ENCODE results near the gene AKT1S1. TPM values are rescaled to one million over a fixed set of nuclear protein-coding genes. Genes with fewer than 3 reads are reported as not detected.
A peak's percentile ranks its signal among the peaks of the same experiment; 100 is the strongest.

The AKT1S1 gene
- total and polyA plus RNA-seq, 2 of the 13 experiments (the other 11 are each of a cell fraction or from before 2014, with no cell fraction given), result 13.5 to 27.8 TPM

GRCh38 chr19:49850487-49851342, 26.4 kb downstream of the AKT1S1 start, which contains the start of gene PTOV1 (continued):
- TF ChIP-seq ZBTB39 (CRISPR knock-in tag; IDR thresholded peaks at IDR 0.05) (no peak), ZNF879 (CRISPR knock-in tag; IDR thresholded peaks at IDR 0.05) (0 out of 2 replicates have a peak, but pooled peaks have one; percentile 53), ZNF704 (CRISPR knock-in tag; IDR thresholded peaks at IDR 0.05; ENCODE audit: borderline replicate concordance) (no peak), EZH2 (conservative IDR thresholded peaks at IDR 0.05; ENCODE audit: low read depth, low read length) (no peak), SP2 (CRISPR knock-in tag; IDR thresholded peaks at IDR 0.05) (peak; percentile 49; the same call in 1 of the 2 replicates), CREB1 (IDR thresholded peaks at IDR 0.05) (peak; percentile 81), CREB1 (CRISPR knock-in tag; IDR thresholded peaks at IDR 0.05) (peak; percentile 77; the same call in 1 of the 2 replicates), DBP (CRISPR knock-in tag; IDR thresholded peaks at IDR 0.05; ENCODE audit: not compliant biosample characterization) (no peak), FOXP1 (IDR thresholded peaks at IDR 0.05) (no peak), FOXP1 (CRISPR knock-in tag; IDR thresholded peaks at IDR 0.05) (no peak), SCMH1 (CRISPR knock-in tag; IDR thresholded peaks at IDR 0.05; ENCODE audit: borderline replicate concordance) (no peak), SOX5 (CRISPR knock-in tag; IDR thresholded peaks at IDR 0.05; ENCODE audit: borderline replicate concordance) (0 out of 2 replicates have a peak, but pooled peaks have one; percentile 7), ZNF230 (CRISPR knock-in tag; IDR thresholded peaks at IDR 0.05) (0 out of 2 replicates have a peak, but pooled peaks have one; percentile 36), MTA1 (CRISPR knock-in tag; IDR thresholded peaks at IDR 0.05; ENCODE audit: borderline replicate concordance) (no peak), KDM3A (CRISPR knock-in tag; IDR thresholded peaks at IDR 0.05; ENCODE audit: low read depth) (0 out of 2 replicates have a peak, but pooled peaks have one; percentile 38), MXD4 (CRISPR knock-in tag; IDR thresholded peaks at IDR 0.05) (peak; percentile 51; the same call in 1 of the 2 replicates), ZNF788 (CRISPR knock-in tag; IDR thresholded peaks at IDR 0.05; ENCODE audit: borderline replicate concordance) (peak; percentile 22; the same call in 1 of the 2 replicates)
- TF ChIP-seq, protein P1, sequence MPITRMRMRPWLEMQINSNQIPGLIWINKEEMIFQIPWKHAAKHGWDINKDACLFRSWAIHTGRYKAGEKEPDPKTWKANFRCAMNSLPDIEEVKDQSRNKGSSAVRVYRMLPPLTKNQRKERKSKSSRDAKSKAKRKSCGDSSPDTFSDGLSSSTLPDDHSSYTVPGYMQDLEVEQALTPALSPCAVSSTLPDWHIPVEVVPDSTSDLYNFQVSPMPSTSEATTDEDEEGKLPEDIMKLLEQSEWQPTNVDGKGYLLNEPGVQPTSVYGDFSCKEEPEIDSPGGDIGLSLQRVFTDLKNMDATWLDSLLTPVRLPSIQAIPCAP (CRISPR knock-in tag; IDR thresholded peaks at IDR 0.05; ENCODE audit: low read depth), result no peak
- TF ChIP-seq, protein P2, sequence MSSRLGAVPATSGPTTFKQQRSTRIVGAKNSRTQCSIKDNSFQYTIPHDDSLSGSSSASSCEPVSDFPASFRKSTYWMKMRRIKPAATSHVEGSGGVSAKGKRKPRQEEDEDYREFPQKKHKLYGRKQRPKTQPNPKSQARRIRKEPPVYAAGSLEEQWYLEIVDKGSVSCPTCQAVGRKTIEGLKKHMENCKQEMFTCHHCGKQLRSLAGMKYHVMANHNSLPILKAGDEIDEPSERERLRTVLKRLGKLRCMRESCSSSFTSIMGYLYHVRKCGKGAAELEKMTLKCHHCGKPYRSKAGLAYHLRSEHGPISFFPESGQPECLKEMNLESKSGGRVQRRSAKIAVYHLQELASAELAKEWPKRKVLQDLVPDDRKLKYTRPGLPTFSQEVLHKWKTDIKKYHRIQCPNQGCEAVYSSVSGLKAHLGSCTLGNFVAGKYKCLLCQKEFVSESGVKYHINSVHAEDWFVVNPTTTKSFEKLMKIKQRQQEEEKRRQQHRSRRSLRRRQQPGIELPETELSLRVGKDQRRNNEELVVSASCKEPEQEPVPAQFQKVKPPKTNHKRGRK (CRISPR knock-in tag; IDR thresholded peaks at IDR 0.05), result no peak
- TF ChIP-seq, protein P3, sequence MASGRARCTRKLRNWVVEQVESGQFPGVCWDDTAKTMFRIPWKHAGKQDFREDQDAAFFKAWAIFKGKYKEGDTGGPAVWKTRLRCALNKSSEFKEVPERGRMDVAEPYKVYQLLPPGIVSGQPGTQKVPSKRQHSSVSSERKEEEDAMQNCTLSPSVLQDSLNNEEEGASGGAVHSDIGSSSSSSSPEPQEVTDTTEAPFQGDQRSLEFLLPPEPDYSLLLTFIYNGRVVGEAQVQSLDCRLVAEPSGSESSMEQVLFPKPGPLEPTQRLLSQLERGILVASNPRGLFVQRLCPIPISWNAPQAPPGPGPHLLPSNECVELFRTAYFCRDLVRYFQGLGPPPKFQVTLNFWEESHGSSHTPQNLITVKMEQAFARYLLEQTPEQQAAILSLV (CRISPR knock-in tag; IDR thresholded peaks at IDR 0.05; ENCODE audit: borderline replicate concordance), result no peak
- TF ChIP-seq, protein P4, sequence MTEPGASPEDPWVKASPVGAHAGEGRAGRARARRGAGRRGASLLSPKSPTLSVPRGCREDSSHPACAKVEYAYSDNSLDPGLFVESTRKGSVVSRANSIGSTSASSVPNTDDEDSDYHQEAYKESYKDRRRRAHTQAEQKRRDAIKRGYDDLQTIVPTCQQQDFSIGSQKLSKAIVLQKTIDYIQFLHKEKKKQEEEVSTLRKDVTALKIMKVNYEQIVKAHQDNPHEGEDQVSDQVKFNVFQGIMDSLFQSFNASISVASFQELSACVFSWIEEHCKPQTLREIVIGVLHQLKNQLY (CRISPR knock-in tag; IDR thresholded peaks at IDR 0.05), result no peak
